ENCODE results near the gene TENT4A.
A peak's percentile ranks its signal among the peaks of the same experiment; 100 is the strongest.
"Not testable (repeated sequence)": the region's sequence is repeated elsewhere in the genome, so short reads cannot be mapped to it uniquely, and the experiment has no call there.

TENT4A gene

DNA sequence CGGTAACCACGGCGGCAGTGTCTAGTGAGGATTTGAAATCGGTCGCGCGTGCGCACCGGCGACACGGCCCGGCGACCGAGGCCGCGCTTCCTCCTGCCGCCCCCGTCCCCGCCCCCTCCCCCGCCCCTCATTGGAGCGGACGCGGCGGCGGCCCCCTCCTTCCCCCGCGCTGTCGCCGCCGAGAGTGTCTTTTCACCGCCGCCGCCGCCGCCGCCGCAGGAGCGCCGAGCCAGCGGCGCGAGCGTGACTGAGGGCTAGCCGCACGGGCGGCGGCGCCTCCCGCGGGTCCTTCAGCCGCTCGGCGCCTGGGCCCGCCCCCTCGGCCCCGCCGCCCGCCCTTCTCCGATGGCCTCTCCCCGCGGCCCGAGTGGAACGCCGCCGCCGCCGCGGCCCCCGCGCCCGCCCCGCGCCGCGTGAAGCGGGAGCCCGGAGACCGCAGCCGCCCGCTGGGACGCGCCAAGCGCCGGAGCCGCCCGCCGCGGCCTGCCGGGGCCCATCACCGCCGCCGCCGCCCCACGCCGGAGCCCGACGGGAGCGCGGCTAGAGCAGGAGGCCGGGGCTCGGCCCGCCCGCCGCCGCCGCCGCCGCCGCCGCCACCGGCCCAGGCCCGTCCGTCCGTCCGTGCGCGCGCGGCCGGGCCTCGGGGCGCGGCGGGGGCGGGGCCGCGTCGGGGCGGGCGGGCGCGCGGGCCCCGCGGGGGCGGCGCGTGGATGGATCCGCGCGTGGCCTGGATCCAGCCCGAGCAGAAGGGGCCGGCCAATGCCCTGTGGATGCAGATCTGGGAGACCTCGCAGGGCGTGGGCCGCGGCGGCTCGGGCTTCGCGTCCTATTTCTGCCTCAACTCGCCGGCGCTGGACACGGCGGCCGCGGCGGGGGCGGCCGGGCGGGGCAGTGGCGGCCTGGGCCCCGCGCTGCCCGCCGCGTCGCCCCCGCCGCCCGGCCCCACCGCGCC is at the start of gene TENT4A:
Gene TENT4A (plus strand): TSS at position 159 of the 952 bp plus-strand sequence. CDS start 552 bp downstream, at position 711.
- peak; percentile 48 for DNase-seq

GRCh38 chr5:6666762-6667161 is 46.5 kb upstream of the TENT4A start:
- no peak for DNase-seq

- no peak for DNase-seq
Observed at GRCh38 chr5:6667648-6668047, 45.6 kb upstream of the TENT4A start.

- not testable (repeated sequence) for DNase-seq
Observed at GRCh38 chr5:6668717-6669116, 44.5 kb upstream of the TENT4A start.

DNA sequence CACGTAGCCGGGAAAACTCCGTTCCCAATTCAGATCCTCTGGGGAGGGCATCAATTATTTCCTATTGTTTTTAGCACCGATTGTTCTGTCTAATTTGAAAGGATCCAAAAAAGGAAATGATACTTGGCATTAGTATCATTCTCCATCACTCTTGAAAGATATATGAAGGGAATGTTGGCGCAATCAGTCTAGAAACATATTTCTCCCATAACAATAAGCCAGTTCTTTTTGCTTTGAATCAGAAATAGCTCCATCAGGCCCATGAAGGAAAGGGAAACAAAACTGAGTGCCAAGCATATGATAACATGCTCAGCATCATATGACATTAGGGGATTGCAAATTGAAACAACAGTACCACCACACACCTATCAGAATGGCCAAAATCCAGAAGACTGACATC is 40.2 kb upstream of the TENT4A start:
- DNase-seq, result no peak

- DNase-seq, result no peak
Observed at GRCh38 chr5:6673963-6674362, 39.3 kb upstream of the TENT4A start.

DNA sequence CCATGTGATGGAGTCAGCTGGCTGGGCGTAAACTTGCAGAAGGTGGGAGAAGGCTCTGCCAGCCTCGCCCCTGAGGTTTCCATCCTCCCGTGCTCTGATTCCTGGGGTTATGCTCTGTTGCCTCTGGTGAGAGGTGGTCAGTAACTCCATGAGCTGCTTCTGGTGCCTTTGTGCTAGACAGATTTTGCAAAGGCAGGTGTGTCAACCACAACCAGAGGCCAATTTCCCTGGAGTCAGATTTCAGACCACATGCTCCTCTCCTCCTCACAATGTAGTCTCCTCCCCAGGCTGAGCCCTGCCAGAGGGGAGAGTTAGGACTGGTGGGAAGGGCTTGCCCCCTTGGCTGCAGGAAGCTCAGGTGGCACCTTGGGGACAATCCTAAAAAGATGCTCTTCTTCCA is 38.8 kb upstream of the TENT4A start:
- no peak for DNase-seq

GRCh38 chr5:6674886-6675285 is 38.3 kb upstream of the TENT4A start:
- DNase-seq, result no peak

DNA sequence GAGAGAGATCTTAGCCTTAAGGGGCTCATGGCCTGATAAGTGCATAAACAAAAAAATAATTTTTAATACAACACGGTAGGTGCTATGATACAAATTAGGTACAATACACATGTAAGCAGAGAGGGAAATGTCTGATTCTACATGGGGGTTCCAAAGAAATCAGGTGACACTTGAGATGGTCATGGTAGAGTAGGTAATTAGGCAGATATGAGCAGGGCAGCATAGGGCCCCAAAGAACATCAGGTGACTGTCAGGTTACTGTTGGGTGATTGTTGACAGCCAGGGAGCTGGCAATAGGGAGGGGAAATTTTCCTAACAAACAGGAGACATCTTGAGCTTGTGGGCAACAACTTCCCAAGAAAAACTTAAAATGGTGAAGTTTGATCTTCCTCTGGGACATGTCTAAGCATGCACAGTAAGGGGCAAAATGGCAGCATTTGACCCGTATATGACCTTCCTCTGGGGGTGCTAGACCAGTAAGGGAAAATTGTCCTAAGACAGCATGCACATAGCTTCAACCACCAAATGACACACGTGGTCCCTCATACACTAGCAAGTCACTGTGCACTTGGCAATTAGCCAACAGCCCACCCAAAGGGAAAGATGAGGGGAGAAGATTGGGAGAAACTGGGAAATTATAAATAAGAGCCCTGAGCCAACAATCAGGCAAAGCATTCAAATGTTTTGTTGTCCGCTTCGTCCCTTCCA is 37.3 kb upstream of the TENT4A start:
- DNase-seq, result peak; percentile 17

DNA sequence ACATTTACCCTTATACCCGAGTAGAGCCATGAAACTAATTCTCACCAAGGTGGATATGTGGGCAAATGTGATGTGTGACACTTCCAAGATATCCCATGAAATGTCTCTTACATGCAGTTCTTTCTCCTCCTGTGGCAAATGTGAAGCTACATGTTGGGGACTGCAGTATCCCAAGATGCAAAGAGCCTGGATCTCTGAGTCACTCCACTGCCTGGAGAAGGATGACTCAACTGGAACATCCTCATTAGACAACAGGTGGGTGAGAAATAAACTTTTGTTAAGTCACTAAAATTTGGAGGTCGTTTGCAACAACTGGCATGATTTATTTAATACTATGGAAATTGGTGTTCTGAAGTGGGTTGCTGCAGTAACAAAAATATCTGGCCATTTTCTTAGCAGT is 36.5 kb upstream of the TENT4A start:
- DNase-seq, result no peak

DNA sequence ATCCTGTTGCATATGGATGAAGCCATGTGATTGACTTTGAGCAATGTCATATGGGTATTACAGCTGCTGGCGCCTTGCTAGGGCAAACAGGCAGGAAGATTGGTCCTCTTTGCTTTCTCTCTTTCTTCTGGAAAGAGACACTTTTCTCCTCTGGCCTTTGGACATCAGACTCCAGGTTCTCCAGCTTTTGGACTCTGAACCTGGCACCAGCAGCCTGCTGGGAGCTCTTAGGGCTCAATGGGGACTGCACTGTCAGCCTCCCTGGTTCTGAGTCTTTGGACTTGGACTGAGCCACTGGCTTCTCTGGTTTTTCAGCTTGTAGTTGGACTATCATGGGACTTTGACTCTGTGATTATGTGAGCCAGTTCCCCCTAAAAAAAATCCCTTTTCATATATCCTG is 34.8 kb upstream of the TENT4A start:
- DNase-seq, result no peak

DNA sequence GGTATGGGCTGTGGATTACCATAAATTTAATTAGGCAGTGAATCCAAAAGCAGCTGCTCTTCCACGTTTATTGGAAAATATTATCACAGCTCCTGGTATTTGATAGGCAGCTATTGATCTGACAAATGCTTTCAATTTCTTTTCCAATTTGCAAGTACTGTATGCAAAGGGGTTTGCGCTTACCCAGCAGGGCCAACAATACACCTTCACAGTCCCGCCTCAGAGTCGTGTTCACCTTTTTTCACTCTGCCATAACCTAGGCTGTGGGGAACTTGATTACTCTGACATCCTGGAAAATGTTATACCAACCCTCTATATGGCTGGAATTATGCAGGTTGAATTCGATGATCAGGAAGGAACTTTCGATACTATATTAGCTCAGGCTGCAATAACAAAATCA is 32.3 kb upstream of the TENT4A start:
- DNase-seq, result no peak

GRCh38 chr5:6681682-6682081 is 31.6 kb upstream of the TENT4A start:
- DNase-seq, result no peak

DNA sequence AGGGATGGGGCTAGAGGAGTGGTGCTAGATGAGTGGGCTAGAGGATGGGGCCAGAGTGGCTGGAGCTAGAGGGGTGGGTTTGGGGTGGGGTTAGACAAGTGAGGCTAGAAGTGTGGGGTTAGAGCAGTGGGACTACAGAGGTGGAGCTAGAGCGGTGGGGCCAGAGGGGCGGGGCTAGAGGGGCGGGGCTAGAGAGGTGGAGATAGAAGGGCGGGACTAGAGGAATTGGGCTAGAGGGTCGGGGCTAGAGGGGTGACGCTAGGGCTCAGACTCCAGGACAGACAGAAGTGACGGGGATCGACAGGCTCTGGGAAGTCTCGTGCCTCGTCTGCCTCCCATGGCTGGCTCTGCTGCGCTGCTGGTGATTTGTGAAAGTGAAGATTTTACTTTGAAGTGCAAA is 31.0 kb upstream of the TENT4A start:
- no peak for DNase-seq

DNA sequence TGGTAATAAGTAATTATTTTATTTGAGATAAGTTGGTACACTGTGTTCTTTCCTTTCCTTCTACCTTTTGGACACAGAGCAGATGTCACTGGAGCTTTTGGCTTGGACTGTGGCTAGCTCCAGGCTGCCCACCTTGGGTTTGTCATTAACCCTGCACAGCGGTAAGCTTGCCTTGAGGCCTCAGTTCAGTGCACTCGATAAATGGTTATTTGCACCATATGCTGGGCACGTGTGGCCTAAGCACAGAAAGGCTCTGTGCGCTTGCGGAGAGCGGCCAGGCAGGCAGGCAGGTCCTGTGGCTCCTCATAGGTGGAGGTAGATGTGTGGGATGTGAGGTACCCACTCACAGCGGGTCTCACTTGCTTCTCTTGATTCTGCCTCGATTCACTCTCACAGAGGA is 30.0 kb upstream of the TENT4A start:
- no peak for DNase-seq

GRCh38 chr5:6684075-6684474 is 29.2 kb upstream of the TENT4A start:
- DNase-seq, result no peak

GRCh38 chr5:6686501-6686900 is 26.7 kb upstream of the TENT4A start:
- DNase-seq, result no peak

DNA sequence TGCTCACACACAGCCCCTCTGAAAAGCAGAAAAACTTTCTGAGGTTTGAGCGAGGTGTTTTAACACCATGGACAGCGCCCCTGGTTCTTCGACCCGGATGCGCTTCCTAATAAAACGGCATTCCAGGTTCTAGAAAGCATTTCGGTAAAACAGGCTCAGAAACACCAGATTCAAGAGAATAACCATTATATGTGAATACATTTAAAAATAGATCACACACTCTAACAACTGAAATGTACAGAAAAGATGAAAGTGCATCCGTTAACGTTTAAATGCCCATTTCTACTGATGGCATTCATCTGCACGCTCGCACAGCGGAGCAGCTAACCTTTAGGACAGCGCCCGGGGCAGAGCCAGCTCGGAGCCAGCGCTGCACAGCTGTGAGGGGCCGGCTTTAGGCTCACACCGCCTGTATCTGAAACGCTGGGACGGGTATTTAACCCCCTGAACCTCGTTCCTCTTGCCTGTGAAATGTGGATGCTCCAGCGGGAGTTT is 26.3 kb upstream of the TENT4A start:
- peak; percentile 67 for DNase-seq

GRCh38 chr5:6687505-6687904 is 25.7 kb upstream of the TENT4A start:
- no peak for DNase-seq

- no peak for DNase-seq
Observed at GRCh38 chr5:6692906-6693305, 20.3 kb upstream of the TENT4A start.

- no peak for DNase-seq
Observed at GRCh38 chr5:6698696-6699095, 14.5 kb upstream of the TENT4A start.

GRCh38 chr5:6699357-6699756 is 13.9 kb upstream of the TENT4A start:
- DNase-seq, result no peak

- no peak for DNase-seq
Observed at GRCh38 chr5:6700074-6700684, 13.1 kb upstream of the TENT4A start.
